H1 (cell line): ENCODE data around the gene NPFF. TPM values are rescaled to one million over a fixed set of nuclear protein-coding genes. Genes with fewer than 3 reads are reported as not detected.

Experiments
- ASH2L ChIP-seq: fragments of 200-600, 300-600 bp; sonication (generic); IDR thresholded peaks from one replicate; pipeline ENCODE4 v1.7.1; 2017; ENCODE audit warnings: low read length
- JUND ChIP-seq: IDR thresholded peaks from 2 replicates; pipeline ENCODE4 v1.6.1; 2011; ENCODE audit warnings: mild to moderate bottlenecking, improper control_type of control experiment, low read length
- MAFK ChIP-seq: IDR thresholded peaks from 2 replicates; pipeline ENCODE4 v1.6.1; 2012; ENCODE audit warnings: low read depth, mild to moderate bottlenecking, improper control_type of control experiment, low read length
- NANOG ChIP-seq: IDR thresholded peaks from 2 replicates; pipeline ENCODE4 v1.6.1; 2011; ENCODE audit warnings: low read length, low read depth, mild to moderate bottlenecking, inconsistent platforms; ENCODE audit not compliant: insufficient read depth, poor library complexity, severe bottlenecking
- RBBP5 ChIP-seq: IDR thresholded peaks from 2 replicates; pipeline ENCODE4 v1.7.1; 2012; ENCODE audit warnings: low read depth, mild to moderate bottlenecking, inconsistent platforms, low read length, moderate library complexity, borderline replicate concordance
- RFX5 ChIP-seq: IDR thresholded peaks from 2 replicates; pipeline ENCODE4 v1.6.1; 2011; ENCODE audit warnings: low read depth, low read length, improper control_type of control experiment, borderline replicate concordance
- SAP30 ChIP-seq: fragments of 300-600 bp; sonication (generic); IDR thresholded peaks from 2 replicates; pipeline ENCODE4 v1.7.1; 2012; ENCODE audit warnings: low read length, moderate library complexity, mild to moderate bottlenecking, inconsistent platforms; ENCODE audit not compliant: insufficient read depth, insufficient replicate concordance
- SP1 ChIP-seq: IDR thresholded peaks from 2 replicates; pipeline ENCODE4 v1.6.1; 2011; ENCODE audit warnings: low read depth, low read length
- TAF1 ChIP-seq: IDR thresholded peaks from 2 replicates; pipeline ENCODE4 v1.6.1; 2011; ENCODE audit warnings: mild to moderate bottlenecking, low read depth, low read length
- polyA plus RNA-seq, 7 experiments: library from polyadenylated mRNA; depleted of rRNA in 3 of 7; stranded (reverse) in 5 of 7; unstranded in 2 of 7; fragments of >200 nt in 5 of 7; fragments of 200-250 nt in 2 of 7; gene quantifications; 1 replicate in 5 of 7; 2 replicates in 1 of 7; 4 replicates in 1 of 7; pipeline versions ENCODE4 v1.2.1 to v1.2.3, GENCODE V29; 2011 to 2013; ENCODE audit warnings: missing spikeins in 2 of 7, mixed read lengths in 2 of 7
- total RNA-seq: library from RNA; stranded (reverse); fragmentation: NEBNext Ultra II Directional; extraction: Animal tissue kit (Norgen Biotek cat#: 25700); gene quantifications from 2 replicates; pipeline ENCODE4 v1.2.1, GENCODE V29; 2021
- TF ChIP-seq, protein P1 (sequence below): fragments of 300-600 bp; sonication (generic); IDR thresholded peaks from 2 replicates; pipeline ENCODE4 v1.7.1; 2012; ENCODE audit warnings: low read length, moderate library complexity, mild to moderate bottlenecking, inconsistent platforms; ENCODE audit not compliant: insufficient replicate concordance

The NPFF gene
- total and polyA plus RNA-seq, 2 of the 8 experiments (the other 6 are each of a cell fraction or from before 2014, with no cell fraction given): not detected

- TF ChIP-seq, protein P1, sequence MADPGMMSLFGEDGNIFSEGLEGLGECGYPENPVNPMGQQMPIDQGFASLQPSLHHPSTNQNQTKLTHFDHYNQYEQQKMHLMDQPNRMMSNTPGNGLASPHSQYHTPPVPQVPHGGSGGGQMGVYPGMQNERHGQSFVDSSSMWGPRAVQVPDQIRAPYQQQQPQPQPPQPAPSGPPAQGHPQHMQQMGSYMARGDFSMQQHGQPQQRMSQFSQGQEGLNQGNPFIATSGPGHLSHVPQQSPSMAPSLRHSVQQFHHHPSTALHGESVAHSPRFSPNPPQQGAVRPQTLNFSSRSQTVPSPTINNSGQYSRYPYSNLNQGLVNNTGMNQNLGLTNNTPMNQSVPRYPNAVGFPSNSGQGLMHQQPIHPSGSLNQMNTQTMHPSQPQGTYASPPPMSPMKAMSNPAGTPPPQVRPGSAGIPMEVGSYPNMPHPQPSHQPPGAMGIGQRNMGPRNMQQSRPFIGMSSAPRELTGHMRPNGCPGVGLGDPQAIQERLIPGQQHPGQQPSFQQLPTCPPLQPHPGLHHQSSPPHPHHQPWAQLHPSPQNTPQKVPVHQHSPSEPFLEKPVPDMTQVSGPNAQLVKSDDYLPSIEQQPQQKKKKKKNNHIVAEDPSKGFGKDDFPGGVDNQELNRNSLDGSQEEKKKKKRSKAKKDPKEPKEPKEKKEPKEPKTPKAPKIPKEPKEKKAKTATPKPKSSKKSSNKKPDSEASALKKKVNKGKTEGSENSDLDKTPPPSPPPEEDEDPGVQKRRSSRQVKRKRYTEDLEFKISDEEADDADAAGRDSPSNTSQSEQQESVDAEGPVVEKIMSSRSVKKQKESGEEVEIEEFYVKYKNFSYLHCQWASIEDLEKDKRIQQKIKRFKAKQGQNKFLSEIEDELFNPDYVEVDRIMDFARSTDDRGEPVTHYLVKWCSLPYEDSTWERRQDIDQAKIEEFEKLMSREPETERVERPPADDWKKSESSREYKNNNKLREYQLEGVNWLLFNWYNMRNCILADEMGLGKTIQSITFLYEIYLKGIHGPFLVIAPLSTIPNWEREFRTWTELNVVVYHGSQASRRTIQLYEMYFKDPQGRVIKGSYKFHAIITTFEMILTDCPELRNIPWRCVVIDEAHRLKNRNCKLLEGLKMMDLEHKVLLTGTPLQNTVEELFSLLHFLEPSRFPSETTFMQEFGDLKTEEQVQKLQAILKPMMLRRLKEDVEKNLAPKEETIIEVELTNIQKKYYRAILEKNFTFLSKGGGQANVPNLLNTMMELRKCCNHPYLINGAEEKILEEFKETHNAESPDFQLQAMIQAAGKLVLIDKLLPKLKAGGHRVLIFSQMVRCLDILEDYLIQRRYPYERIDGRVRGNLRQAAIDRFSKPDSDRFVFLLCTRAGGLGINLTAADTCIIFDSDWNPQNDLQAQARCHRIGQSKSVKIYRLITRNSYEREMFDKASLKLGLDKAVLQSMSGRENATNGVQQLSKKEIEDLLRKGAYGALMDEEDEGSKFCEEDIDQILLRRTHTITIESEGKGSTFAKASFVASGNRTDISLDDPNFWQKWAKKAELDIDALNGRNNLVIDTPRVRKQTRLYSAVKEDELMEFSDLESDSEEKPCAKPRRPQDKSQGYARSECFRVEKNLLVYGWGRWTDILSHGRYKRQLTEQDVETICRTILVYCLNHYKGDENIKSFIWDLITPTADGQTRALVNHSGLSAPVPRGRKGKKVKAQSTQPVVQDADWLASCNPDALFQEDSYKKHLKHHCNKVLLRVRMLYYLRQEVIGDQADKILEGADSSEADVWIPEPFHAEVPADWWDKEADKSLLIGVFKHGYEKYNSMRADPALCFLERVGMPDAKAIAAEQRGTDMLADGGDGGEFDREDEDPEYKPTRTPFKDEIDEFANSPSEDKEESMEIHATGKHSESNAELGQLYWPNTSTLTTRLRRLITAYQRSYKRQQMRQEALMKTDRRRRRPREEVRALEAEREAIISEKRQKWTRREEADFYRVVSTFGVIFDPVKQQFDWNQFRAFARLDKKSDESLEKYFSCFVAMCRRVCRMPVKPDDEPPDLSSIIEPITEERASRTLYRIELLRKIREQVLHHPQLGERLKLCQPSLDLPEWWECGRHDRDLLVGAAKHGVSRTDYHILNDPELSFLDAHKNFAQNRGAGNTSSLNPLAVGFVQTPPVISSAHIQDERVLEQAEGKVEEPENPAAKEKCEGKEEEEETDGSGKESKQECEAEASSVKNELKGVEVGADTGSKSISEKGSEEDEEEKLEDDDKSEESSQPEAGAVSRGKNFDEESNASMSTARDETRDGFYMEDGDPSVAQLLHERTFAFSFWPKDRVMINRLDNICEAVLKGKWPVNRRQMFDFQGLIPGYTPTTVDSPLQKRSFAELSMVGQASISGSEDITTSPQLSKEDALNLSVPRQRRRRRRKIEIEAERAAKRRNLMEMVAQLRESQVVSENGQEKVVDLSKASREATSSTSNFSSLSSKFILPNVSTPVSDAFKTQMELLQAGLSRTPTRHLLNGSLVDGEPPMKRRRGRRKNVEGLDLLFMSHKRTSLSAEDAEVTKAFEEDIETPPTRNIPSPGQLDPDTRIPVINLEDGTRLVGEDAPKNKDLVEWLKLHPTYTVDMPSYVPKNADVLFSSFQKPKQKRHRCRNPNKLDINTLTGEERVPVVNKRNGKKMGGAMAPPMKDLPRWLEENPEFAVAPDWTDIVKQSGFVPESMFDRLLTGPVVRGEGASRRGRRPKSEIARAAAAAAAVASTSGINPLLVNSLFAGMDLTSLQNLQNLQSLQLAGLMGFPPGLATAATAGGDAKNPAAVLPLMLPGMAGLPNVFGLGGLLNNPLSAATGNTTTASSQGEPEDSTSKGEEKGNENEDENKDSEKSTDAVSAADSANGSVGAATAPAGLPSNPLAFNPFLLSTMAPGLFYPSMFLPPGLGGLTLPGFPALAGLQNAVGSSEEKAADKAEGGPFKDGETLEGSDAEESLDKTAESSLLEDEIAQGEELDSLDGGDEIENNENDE: no peak
- TF ChIP-seq SAP30 (no peak), NANOG (no peak), SP1 (peak; percentile 91), RBBP5 (peak; percentile 69; the same call in 1 of the 2 replicates), TAF1 (peak; percentile 82), ASH2L (peak; percentile 90), RFX5 (no peak), JUND (no peak), MAFK (no peak)
Observed at GRCh38 chr12:53500776-53501614, 6.3 kb downstream of the NPFF start, which contains the start of gene TARBP2 (continued).
